ENCODE measurements around the gene LRRTM4.
"Not testable (repeated sequence)": the region's sequence is repeated elsewhere in the genome, so short reads cannot be mapped to it uniquely, and the experiment has no call there.

LRRTM4 gene

GRCh38 chr2:76713312-76713711 lies 808.9 kb downstream of the LRRTM4 start:
- Histone ChIP-seq H3K36me3 (ENCODE audit: control insufficient read depth, insufficient read depth, low read length) (no peaks in the 10 kb centered on the region), H3K4me3 (ENCODE audit: insufficient read depth, low read depth, low read length) (no peak overlapping the region), H3K27me3 (ENCODE audit: control insufficient read depth, insufficient read depth, low read length, poor library complexity, severe bottlenecking) (no peaks in the 10 kb centered on the region), H3K27ac (ENCODE audit: insufficient read depth, low read depth, low read length, poor library complexity, severe bottlenecking) (no peak overlapping the region), H3K9me3 (ENCODE audit: control insufficient read depth, low read length) (no peaks in the 10 kb centered on the region), H3K4me1 (ENCODE audit: control insufficient read depth, insufficient read depth, low read length) (no peaks in the 10 kb centered on the region)
- WGBS, 2 experiments: 88 to 100% methylated on average over 1 to 2 of the region's 3 CpGs

- Histone ChIP-seq H3K27ac (ENCODE audit: insufficient read depth, low read depth, low read length, poor library complexity, severe bottlenecking) (no peak overlapping the region), H3K4me3 (ENCODE audit: insufficient read depth, low read depth, low read length) (no peak overlapping the region), H3K27me3 (ENCODE audit: control insufficient read depth, insufficient read depth, low read length, poor library complexity, severe bottlenecking) (no peaks in the 10 kb centered on the region), H3K4me1 (ENCODE audit: control insufficient read depth, insufficient read depth, low read length) (no peaks in the 10 kb centered on the region), H3K36me3 (ENCODE audit: control insufficient read depth, insufficient read depth, low read length) (no peaks in the 10 kb centered on the region), H3K9me3 (ENCODE audit: control insufficient read depth, low read length) (no peaks in the 10 kb centered on the region)
- 21 to 27% methylated on average over 2 of the region's 2 CpGs for whole genome bisulfite sequencing, 2 experiments
Measured at GRCh38 chr2:76711490-76711889, 810.7 kb downstream of the LRRTM4 start.

GRCh38 chr2:76700894-76701293 lies 821.3 kb downstream of the LRRTM4 start:
- Histone ChIP-seq H3K9me3 (ENCODE audit: control insufficient read depth, low read length) (no peaks in the 10 kb centered on the region), H3K4me3 (ENCODE audit: insufficient read depth, low read depth, low read length) (no peak overlapping the region), H3K36me3 (ENCODE audit: control insufficient read depth, insufficient read depth, low read length) (no peaks in the 10 kb centered on the region), H3K27ac (ENCODE audit: insufficient read depth, low read depth, low read length, poor library complexity, severe bottlenecking) (no peak overlapping the region), H3K27me3 (ENCODE audit: control insufficient read depth, insufficient read depth, low read length, poor library complexity, severe bottlenecking) (no peaks in the 10 kb centered on the region), H3K4me1 (ENCODE audit: control insufficient read depth, insufficient read depth, low read length) (no peaks in the 10 kb centered on the region)
- WGBS, 2 experiments: 91 to 95% methylated on average over 5 to 6 of the region's 6 CpGs

GRCh38 chr2:76697998-76698713 lies 824.0 kb downstream of the LRRTM4 start:
- not testable (repeated sequence) for H3K27ac ChIP-seq (ENCODE audit: insufficient read depth, low read depth, low read length, poor library complexity, severe bottlenecking); H3K27me3 ChIP-seq (ENCODE audit: control insufficient read depth, insufficient read depth, low read length, poor library complexity, severe bottlenecking); H3K4me3 ChIP-seq (ENCODE audit: insufficient read depth, low read depth, low read length); H3K4me1 ChIP-seq (ENCODE audit: control insufficient read depth, insufficient read depth, low read length); H3K9me3 ChIP-seq (ENCODE audit: control insufficient read depth, low read length); H3K36me3 ChIP-seq (ENCODE audit: control insufficient read depth, insufficient read depth, low read length)
- WGBS, 2 experiments: 95% methylated on average over 33 of the region's 33 CpGs

All from ectodermal cell (in vitro differentiated cells).